HS-5 (cell line): Measurements from ENCODE around the gene CRADD.
"Not testable (repeated sequence)": the region's sequence is repeated elsewhere in the genome, so short reads cannot be mapped to it uniquely, and the experiment has no call there.

ENCODE experiments used
- DNase-seq: peaks from one replicate; pipeline ENCODE4 v3.0.0-alpha.2; 2012; ENCODE audit warnings: low read depth

The CRADD gene

DNA sequence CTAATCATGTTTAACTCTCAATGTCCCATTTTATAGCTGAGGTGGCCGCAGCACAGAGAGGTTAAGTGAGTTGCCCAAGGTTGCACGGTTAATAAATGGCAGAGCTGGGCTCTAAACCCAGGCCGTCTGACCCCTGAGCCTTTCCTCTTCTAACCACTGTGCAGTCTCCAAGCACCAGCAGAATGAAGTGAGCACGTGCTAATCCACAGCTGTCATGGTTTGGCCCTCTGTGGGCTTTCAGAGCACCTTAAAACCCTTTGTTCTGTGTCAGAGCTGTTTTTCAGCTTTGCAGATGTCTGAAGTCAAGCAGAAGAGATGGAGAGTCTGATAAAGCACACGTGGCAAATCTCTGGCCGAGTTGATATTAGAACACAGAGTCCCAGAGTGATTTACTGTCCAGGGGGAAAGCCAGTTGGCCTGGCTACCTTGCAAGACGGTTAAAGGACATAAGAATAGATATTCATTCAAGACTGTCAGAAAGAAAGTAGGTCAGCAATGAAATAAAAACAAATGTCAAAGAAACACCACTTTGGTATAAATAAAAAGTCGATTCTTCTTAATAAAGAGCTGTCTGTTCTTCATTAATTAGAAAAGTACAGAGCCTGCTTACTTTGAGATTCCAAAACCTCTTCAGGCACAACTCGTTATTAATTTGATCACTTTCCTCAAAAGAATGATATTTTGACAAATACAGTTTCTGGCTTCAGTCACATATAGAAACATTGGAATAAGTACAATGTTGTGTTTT is 107.3 kb downstream of the CRADD start:
- no peak for DNase-seq

DNA sequence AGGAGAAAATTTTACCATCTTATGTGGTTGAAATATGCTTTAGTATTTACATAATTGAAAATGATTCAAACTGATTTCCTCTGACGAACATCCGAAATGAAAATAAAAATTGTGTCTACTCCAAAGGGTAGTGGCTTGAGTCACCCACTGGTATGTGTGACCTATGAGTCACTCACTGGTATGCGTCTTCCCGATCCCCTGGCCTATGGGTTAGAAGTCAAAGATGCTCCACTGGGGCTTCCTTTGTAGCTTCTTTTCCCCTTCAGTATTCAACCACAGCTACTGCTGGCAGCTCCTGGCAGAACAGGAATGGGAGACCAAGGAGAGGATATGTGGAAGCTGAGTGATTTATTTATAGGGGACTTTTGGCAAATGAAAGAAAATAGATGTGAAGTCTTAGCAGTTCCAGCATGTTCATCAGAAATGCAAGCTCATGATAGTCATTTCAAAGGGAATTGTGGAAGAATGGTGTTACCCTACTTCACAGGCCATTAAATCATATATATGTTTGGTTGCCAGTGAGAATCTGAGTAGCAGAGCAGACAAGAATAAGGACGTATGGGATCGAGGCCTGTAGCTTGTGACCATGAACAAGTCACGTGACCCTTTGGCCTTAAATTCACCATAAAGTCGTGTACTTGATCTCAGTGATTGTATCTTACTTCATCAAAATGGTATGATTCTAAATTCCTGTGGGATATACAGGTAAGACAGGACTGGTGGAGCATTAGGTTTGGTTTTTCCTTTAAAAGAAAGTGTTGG is 108.3 kb downstream of the CRADD start:
- DNase-seq, result peak; percentile 96

DNA sequence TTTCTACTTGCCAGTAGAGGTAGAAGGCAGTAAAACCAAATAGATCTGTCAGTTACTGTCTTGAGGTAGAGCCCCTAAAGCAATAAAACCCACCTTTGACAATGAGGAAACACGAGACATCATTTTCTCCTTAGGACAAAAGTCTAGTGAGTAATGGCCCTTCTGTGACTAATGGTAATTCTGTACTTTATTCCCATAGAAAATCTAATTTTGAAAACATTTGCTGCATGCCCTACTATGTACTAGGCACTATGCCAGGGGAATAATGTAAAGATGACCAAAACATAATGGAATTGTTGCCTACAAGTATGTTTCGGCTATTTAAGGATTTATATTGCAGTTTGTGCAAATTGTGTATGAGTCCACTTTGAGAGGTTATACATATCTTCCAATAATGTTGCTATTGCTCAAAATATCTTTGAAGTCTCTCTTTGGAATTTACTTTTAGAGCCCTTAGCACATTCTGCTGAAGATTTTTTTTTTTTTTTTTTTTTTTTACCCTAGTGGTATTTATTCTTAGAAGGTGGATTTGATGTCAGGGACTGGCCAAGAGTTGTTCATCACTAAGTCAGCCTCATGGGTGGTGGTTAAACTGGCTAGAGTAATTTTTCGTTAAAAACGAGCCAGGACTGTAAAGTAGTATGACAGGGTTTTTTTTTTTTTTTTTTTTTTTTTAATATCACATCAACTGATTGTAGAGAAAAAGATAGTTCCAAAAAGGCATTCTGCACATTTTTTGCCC is 109.7 kb downstream of the CRADD start:
- peak; percentile 34 for DNase-seq

DNA sequence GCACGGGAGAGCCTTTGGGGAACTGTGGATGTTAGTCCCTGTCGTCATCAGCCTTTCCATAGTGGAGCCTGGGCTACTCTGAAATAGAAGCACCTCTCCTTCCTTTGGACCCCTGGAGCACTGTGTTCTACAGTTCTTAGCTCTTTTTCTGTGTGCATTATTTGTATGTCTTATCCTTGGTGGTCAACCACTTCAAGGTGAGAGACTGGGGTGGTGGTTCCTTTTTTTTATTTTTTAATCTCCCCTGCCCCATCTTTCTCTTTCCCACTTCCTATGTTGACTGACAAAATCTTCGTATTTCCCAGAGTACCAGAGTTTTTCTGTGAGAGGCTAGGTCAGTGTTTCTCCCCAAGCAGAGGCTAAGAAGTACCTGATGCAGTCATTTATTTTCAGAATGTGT is 111.7 kb downstream of the CRADD start:
- no peak for DNase-seq

DNA sequence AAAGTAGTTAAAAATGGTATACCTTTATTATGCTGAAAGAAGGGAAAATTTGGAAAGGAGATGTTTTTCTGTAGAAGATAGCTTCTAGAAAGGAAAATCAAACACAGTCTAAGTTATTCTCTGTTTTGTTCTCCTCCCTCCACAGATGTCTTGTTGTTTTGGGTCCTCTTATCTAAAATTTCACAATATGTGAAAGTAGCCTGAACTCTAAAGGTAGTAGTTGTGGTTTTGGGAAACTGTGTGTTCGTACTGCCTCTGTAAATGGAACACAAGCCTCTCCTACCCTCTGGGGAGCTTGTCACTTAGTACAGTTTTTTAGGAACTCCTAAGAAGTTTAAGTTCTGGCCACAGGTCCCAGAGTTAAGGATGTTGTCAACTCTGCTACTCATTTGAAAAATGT is 112.6 kb downstream of the CRADD start:
- no peak for DNase-seq

DNA sequence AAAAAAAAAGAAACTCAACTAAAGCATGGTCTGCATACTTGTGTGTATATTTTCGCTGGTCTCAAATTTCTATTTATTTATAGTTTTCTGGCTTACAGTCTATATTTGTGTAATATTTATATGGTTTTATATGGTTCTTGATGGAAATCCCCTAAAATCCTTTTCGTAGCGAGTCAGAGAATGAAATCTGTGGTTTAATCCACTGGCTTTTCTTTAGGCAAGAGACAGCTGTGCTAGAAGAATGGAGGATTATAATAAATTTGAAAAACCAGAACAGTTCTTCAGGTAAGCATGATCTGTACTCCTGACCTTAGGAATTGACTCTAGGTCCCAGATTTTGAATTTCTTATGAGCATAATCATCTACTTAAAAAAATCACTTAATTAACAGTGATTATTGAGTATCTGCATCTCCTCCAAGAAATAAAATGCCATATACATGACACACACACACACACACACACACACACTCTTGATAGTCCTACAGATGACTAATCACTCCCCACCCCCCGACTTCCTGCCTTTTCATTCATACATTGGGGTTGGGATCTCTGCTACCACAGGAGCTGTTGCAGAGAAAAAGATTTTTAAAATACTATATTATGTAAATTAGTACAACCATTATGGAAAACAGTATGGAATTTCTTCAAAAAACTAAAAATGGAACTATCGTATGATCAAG is 113.4 kb downstream of the CRADD start:
- peak; percentile 76 for DNase-seq

GRCh38 chr12:93793007-93793406 is 115.8 kb downstream of the CRADD start:
- DNase-seq, result no peak

- DNase-seq, result no peak
Observed at GRCh38 chr12:93793983-93794382, 116.8 kb downstream of the CRADD start.

- no peak for DNase-seq
Observed at GRCh38 chr12:93794738-93795137, 117.6 kb downstream of the CRADD start.

DNA sequence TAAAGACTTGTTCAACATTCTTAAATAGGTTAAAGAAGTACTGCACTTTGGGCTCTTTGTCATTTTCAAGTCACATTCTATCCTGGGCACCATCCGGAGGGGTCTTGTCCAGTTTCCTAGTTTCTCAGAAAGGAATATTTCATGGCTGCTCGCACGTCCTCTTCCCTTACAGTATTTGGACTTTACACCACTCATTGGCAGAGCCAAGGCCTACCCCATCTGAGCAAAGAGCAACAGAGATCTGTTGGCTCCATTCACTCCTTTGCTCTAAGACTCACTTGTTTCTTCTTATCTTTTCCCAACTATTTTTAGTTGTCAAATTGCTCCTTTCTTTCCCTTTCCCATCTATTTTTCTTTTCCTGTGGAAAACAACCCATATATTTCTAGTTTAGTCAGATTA is 118.2 kb downstream of the CRADD start:
- no peak for DNase-seq

GRCh38 chr12:93796729-93797128 is 119.6 kb downstream of the CRADD start:
- DNase-seq, result no peak

DNA sequence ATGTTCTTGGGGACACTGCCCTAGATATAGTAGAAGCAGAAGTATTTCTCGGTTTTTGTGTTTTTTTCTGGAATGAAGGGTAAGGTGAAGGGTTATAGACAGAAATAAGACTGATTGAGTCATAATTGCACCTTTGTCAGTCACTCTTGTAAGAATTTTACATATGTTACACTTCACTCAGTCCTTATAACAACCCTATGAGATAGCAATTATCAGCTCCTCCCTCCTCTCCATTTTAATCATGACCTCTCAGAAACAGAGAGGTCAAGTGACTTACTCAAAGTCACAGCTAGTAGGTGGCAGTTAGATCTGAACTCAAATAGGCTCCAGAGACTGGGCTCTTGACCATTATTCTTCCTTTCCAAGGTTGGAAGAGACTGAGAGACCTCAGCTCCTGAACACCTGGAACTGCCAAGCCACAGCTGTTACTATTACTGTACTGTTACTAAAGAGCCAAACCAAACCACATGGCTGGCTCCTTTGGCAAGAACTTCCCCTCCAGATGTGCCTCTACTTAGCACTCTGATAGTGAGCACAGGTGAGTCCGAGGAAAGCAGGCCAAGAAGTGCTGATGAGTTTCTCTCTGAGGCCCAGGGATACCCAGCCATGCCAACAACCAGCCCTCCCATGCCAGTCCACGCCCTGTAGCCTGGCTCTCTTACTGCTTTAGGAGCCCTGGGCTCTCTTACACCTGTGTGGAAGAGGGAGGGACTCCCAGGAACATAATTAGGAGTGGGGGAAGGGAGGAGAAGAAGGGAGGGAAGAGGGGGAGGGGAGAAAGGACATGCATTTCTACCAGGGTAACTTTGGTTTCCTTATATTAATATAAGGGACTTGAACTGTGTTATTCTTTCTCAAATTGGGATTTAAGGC is 121.3 kb downstream of the CRADD start:
- DNase-seq, result no peak

- DNase-seq, result not testable (repeated sequence)
Observed at GRCh38 chr12:93801666-93802065, 124.5 kb downstream of the CRADD start.

DNA sequence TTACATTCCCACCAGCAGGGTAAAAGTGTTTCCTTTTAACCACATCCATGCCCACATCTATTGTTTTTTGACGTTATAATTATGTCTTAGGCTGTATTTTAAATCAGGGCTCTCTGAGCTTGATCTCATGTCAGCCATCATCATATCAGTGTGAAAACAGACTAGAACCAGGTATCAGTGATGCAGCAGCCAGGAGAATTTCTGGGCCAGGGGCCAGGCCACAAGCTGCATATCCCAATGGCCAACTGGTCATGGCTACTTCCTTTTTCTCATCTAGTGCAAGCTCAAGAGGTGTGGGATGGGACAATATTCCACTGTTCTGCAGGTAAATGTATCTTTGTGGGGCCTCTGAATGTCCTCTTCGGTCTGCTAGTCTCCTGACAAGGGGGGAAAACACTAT is 125.1 kb downstream of the CRADD start:
- no peak for DNase-seq

- no peak for DNase-seq
Observed at GRCh38 chr12:93802698-93803423, 125.7 kb downstream of the CRADD start.

DNA sequence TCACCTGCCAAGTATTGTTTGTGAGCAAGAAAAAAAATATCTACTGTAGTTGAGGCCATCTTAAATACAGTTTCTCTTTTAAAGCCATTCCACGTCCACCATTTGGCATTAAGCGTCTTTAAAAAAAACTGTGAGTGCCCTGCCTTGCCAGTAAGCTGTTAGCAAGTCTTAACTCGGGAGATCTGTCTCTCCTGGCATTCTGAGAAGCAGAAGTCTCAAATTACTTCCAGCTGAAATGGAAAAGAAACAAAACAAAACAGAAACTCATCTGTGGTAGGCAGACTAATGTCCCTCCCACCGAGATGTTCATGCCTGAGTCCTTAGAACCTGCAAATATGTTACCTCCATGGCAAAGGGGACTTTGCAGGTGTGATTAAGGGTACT is 126.2 kb downstream of the CRADD start:
- DNase-seq, result no peak

DNA sequence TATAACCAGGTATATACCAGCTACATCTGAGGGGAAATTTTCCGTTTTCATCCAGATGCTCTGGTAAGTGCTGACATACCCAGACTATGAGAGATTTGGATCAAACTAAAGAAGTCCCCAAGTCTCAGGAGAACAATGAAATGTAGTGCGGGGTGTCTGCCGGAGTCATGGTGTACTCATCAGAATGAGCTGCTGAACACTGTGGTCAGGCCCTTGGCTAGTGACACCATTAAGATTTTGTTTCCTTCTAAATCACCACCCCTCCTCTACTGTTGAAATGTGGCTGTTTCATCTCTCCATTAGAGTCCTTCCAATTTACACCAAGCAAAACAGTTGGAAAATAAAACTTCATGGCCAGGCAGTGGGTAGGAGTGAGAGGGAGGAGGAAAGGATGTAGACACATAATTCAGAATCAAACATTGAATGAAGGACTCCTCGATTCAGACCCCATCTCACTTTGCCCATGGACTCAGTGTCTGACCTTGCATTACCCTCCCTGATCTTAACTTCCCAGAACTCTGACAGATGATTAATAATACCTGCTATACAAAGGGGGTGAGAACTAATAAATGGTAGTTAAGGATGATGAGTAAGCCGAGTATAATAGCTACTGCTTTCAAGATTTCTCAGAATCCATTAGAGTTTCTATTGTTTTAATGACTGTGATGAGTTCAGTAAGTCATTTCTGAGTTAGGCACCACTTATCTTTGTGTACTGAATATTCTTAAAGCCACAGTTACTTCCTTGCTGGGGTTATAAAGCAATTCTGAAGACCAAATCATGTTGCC is 127.4 kb downstream of the CRADD start:
- DNase-seq, result no peak

- DNase-seq, result no peak
Observed at GRCh38 chr12:93805736-93806141, 128.6 kb downstream of the CRADD start.

DNA sequence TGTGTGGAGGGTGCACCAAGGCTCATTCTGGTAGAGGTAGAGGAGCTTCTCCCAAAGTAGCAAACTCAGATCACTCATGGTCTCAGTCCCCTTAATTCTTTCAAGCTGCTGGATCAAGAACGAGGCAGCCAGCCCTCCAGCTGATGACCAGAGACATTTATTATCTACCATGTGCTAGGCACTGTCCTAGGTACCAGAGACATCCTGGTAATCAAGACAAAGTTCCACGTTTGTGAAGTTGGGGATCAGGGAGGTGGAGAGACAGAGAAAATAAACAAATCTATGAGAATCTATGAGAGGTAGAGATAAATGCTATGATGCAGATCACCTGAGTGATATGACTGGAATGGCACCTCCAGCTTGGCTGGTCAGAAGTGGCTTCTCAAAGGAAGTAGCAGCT is 130.2 kb downstream of the CRADD start:
- DNase-seq, result no peak
